ENCODE results near the gene CDHR2.

- TF ChIP-seq CTCF (IDR thresholded peaks at IDR 0.05; ENCODE audit: insufficient read depth, low read length) (no peak), GABPA (IDR thresholded peaks at IDR 0.05; ENCODE audit: low read depth) (no peak)
These were observed 70.6 kb downstream of the CDHR2 start for GRCh38 chr5:176619569-176620332.
